Measurements from ENCODE around the gene KRTAP5-5. TPM values are rescaled to one million over a fixed set of nuclear protein-coding genes. Genes with fewer than 3 reads are reported as not detected.
"Not testable (repeated sequence)": the region's sequence is repeated elsewhere in the genome, so short reads cannot be mapped to it uniquely, and the experiment has no call there.

Gene KRTAP5-5
- total and polyA plus RNA-seq, 2 donors (not counting 3 experiments of a cell fraction or from before 2014, with no cell fraction given): not detected

DNA sequence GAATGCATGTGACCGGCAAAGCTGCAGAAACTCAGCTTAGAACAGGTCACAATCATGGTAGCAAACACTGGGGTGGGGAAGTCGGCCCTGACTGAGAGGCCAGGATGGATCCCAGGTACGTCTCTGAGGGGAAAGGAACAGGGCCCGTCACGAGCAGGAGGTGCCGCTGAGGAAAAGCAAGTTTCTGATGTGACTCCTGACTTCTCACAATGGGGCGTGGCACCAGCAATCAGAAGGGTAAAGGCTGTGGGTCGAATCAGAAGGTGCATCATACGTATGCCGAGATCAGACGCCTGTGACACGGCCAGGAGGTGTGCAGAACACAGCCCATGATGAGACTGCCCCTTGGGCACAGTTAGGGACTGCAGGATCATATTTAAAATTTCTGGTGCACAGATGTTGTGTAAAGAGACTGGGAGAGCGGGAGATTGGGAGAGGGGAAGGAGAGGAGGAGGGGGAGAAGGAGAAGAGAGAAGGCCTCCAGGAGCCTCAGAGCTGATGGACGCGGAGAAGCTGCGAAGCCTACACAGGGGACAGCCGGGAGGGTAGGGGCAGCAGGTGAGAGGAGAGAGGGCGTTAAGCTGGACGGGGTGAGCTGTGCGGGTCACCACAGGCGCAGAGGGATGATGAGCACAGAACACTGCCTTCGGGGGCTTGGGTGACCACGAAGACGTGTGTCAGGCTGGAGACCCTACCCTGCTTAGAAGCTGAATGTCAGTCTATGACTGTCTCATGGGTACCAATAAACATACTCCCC lies 30.7 kb downstream of the KRTAP5-5 start:
- FAIRE-seq (no peak), DNase-seq (ENCODE audit: low read depth, low spot score) (no peak)
- H3K4me3 ChIP-seq (replicated peaks in 1 of 3; ENCODE audit: insufficient read depth in 1 of 3, low read depth in 1 of 3, low read length in 3 of 3): no peak overlapping the region
- H3K36me3 ChIP-seq (ENCODE audit: control insufficient read depth in 2 of 2, extremely low read depth in 1 of 2, insufficient read depth in 2 of 2, low read length in 2 of 2): no peaks in the 10 kb centered on the region
- CTCF ChIA-PET: interaction anchor here (1.4 to 1.9 kb wide), 2 partner anchors 34 to 172 kb away, joined by 4 to 7 read pairs; no protein-coding TSS in a partner anchor
- H3K4me1 ChIP-seq (ENCODE audit: control insufficient read depth, extremely low read depth, insufficient read depth, low read length): no peaks in the 10 kb centered on the region
- H3K9me1 ChIP-seq (replicated peaks; ENCODE audit: control insufficient read depth, extremely low read depth, insufficient read depth, low read length): no peaks in the 10 kb centered on the region
- intact Hi-C loops (cut with micrococcal nuclease) (no loop called here), dilution Hi-C loops (cut with MboI; ENCODE audit: extremely low pct_ligation_motif_present, low sequenced_read_pairs) (no loop called here)
- no peak overlapping the region for H3K9ac ChIP-seq (replicated peaks; ENCODE audit: extremely low read depth, insufficient read depth, low read length)
- H3K27ac ChIP-seq (ENCODE audit: insufficient read depth, low read depth, low read length): no peak overlapping the region
- POLR2A ChIA-PET: interaction anchor here (0.6 kb wide), 1 partner anchor 902 kb away, joined by 3 read pairs; no protein-coding TSS in a partner anchor
- BruUV-seq (replicated peaks): no TSS peak
- H2AFZ ChIP-seq (ENCODE audit: low read depth, low read length): no peak overlapping the region
- H3K27me3 ChIP-seq (ENCODE audit: control insufficient read depth in 2 of 2, insufficient read depth in 2 of 2, low read length in 2 of 2): no peaks in the 10 kb centered on the region
- no peak overlapping the region for H3K4me2 ChIP-seq (ENCODE audit: insufficient read depth, low read length)
- no peaks in the 10 kb centered on the region for H3K79me2 ChIP-seq (ENCODE audit: control insufficient read depth, insufficient read depth, low read length)
- TF ChIP-seq GATA2 (IDR thresholded peaks at IDR 0.05; ENCODE audit: insufficient read depth, insufficient read length, low read depth, low read length): no peak
- no peak for TF ChIP-seq MYC (IDR thresholded peaks at IDR 0.05; ENCODE audit: low read depth, low read length)
- no peak for TF ChIP-seq JUN (IDR thresholded peaks at IDR 0.05; ENCODE audit: borderline replicate concordance, insufficient read depth, insufficient read length, low read depth)
- no peak for TF ChIP-seq EZH2 (IDR thresholded peaks at IDR 0.05; ENCODE audit: borderline replicate concordance, low read depth, low read length, severe bottlenecking)
- TF ChIP-seq, protein P1, sequence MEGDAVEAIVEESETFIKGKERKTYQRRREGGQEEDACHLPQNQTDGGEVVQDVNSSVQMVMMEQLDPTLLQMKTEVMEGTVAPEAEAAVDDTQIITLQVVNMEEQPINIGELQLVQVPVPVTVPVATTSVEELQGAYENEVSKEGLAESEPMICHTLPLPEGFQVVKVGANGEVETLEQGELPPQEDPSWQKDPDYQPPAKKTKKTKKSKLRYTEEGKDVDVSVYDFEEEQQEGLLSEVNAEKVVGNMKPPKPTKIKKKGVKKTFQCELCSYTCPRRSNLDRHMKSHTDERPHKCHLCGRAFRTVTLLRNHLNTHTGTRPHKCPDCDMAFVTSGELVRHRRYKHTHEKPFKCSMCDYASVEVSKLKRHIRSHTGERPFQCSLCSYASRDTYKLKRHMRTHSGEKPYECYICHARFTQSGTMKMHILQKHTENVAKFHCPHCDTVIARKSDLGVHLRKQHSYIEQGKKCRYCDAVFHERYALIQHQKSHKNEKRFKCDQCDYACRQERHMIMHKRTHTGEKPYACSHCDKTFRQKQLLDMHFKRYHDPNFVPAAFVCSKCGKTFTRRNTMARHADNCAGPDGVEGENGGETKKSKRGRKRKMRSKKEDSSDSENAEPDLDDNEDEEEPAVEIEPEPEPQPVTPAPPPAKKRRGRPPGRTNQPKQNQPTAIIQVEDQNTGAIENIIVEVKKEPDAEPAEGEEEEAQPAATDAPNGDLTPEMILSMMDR (IDR thresholded peaks at IDR 0.05; ENCODE audit: extremely low read depth in 1 of 2, insufficient read depth in 1 of 2, low read depth in 1 of 2, low read length in 2 of 2): no peak
- no peak for TF ChIP-seq FOS (IDR thresholded peaks at IDR 0.05; ENCODE audit: borderline replicate concordance, insufficient read depth, low read length)
- TF ChIP-seq, protein P2, sequence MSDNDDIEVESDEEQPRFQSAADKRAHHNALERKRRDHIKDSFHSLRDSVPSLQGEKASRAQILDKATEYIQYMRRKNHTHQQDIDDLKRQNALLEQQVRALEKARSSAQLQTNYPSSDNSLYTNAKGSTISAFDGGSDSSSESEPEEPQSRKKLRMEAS (IDR thresholded peaks at IDR 0.05; ENCODE audit: insufficient read depth, insufficient read length): no peak
- no peak for TF ChIP-seq POLR2AphosphoS5 (IDR thresholded peaks at IDR 0.05; ENCODE audit: insufficient read depth, low read depth, low read length)
- no peak for TF ChIP-seq POLR2A (IDR thresholded peaks at IDR 0.05; ENCODE audit: low read depth, low read length)
- no peaks in the 10 kb centered on the region for H4K20me1 ChIP-seq (replicated peaks; ENCODE audit: control insufficient read depth, extremely low read depth, insufficient read depth, low read length)
- H3K9me3 ChIP-seq (replicated peaks; ENCODE audit: control insufficient read depth, insufficient read depth, low read length): no peaks in the 10 kb centered on the region

DNA sequence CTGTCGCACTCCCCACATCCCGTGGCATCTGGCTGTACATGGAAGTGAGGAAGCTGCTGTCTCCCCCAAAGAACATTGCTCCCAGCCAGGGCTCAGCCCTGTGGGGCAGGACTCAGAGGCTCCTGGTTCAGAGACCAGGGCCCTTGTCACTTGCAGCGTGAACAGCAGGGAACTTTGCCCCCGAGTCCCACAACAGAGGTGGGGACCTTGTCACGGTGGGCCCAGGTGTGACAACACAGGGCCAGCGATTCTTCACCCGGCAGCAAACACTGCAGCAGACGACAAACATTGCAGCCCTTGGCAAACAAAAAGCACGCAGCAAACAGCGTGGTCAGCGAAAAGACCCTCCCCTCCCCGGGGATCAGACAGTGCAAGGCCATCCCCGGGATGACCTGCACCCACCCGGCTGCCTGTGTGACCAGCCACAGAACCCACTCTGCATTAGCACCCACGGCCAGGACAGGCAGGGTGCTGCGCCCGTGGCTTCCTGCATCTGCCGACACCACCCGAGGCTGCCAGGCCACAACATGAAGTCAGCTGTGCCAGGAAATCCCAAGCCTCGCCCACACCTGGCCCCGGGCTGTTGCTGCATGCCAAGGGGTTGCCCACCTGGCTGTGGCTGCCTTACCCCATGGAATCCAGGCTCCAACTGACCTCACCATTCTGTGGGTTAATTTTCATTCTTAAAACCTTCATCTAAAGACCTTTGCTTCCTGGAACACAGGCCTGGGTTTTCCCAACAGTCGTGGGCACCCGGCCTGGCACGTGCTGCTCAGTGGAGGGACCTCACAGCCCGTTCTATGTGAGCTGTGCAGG lies 32.1 kb downstream of the KRTAP5-5 start:
- H3K4me1 ChIP-seq (ENCODE audit: control insufficient read depth, extremely low read depth, insufficient read depth, low read length); POLR2A ChIA-PET; dilution Hi-C loops (cut with MboI; ENCODE audit: extremely low pct_ligation_motif_present, low sequenced_read_pairs); H3K27ac ChIP-seq (ENCODE audit: insufficient read depth, low read depth, low read length); FAIRE-seq; H2AFZ ChIP-seq (ENCODE audit: low read depth, low read length); BruUV-seq (replicated peaks); intact Hi-C loops (cut with micrococcal nuclease); DNase-seq (ENCODE audit: low read depth, low spot score); H3K9ac ChIP-seq (replicated peaks; ENCODE audit: extremely low read depth, insufficient read depth, low read length); H3K4me2 ChIP-seq (ENCODE audit: insufficient read depth, low read length); H3K4me3 ChIP-seq (replicated peaks in 1 of 3; ENCODE audit: insufficient read depth in 1 of 3, low read depth in 1 of 3, low read length in 3 of 3); H3K36me3 ChIP-seq (ENCODE audit: control insufficient read depth in 2 of 2, extremely low read depth in 1 of 2, insufficient read depth in 2 of 2, low read length in 2 of 2); H4K20me1 ChIP-seq (replicated peaks; ENCODE audit: control insufficient read depth, extremely low read depth, insufficient read depth, low read length); H3K79me2 ChIP-seq (ENCODE audit: control insufficient read depth, insufficient read depth, low read length); H3K27me3 ChIP-seq (ENCODE audit: control insufficient read depth in 2 of 2, insufficient read depth in 2 of 2, low read length in 2 of 2); H3K9me1 ChIP-seq (replicated peaks; ENCODE audit: control insufficient read depth, extremely low read depth, insufficient read depth, low read length); H3K9me3 ChIP-seq (replicated peaks; ENCODE audit: control insufficient read depth, insufficient read depth, low read length): not testable (repeated sequence)
- CTCF ChIA-PET: interaction anchor here (0.6 kb wide), 1 partner anchor 32 kb away, joined by 3 read pairs; no protein-coding TSS in a partner anchor
